ENCODE results near the gene CASP4. TPM values are rescaled to one million over a fixed set of nuclear protein-coding genes. Genes with fewer than 3 reads are reported as not detected.

The CASP4 gene
- total and polyA plus RNA-seq, 9 of the 15 experiments (the other 6 are each of a cell fraction or from before 2014, with no cell fraction given), result 0.15 to 0.42 (median 0.27) TPM; not detected in 1

DNA sequence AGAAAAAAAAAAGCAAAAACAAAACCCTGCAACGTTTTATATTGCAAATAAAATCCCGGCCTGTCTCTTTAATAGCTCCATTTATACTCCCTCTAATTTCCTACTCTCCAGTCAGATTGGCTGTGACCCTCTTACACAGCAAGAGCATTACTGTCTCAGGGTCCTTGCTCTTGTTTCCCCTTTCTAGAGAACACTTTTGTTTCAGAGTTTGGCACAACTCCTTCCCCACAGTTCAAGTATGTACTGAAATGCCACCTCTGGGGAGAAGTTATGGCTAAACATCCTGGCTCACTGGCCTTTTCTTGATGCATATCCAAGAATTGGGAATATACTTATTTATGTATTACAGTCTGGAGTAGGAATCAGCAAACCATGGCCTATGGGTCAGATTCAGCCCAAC is 72.7 kb downstream of the CASP4 start:
- Histone ChIP-seq H3K4me1 (replicated peaks in 1 of 2; ENCODE audit: control insufficient read depth in 2 of 2, insufficient read depth in 2 of 2, low read length in 2 of 2) (no peaks in the 10 kb centered on the region), H3K9me1 (ENCODE audit: control insufficient read depth, insufficient read depth, low read length) (no peaks in the 10 kb centered on the region), H3K27ac (ENCODE audit: extremely low read depth, low read depth, low read length) (no peak overlapping the region), H3K36me3 (ENCODE audit: control insufficient read depth, insufficient read depth, low read length) (no peaks in the 10 kb centered on the region), H3K9me3 (replicated peaks; ENCODE audit: control insufficient read depth, insufficient read depth, low read depth, low read length) (no peaks in the 10 kb centered on the region), H3K27me3 (ENCODE audit: control insufficient read depth in 2 of 2, insufficient read depth in 2 of 2, low read length in 2 of 2) (no peaks in the 10 kb centered on the region), H3K79me2 (ENCODE audit: control insufficient read depth, insufficient read depth, low read length) (no peaks in the 10 kb centered on the region), H3K4me3 (no peak overlapping the region), H2AFZ (ENCODE audit: low read depth, low read length) (no peak overlapping the region), H3K4me2 (ENCODE audit: insufficient read depth, low read length) (no peak overlapping the region), H3K9ac (ENCODE audit: insufficient read depth in 1 of 2, low read depth in 2 of 2, low read length in 2 of 2) (no peak overlapping the region), H4K20me1 (replicated peaks; ENCODE audit: control insufficient read depth, insufficient read depth, low read length) (no peaks in the 10 kb centered on the region)
- in situ Hi-C loops (cut with MboI), result no loop called here
- 0% methylated on average over 2 of the region's 2 CpGs for WGBS (ENCODE audit: insufficient coverage, low coverage, missing lambda C conversion rate)
- ATAC-seq (no peak), DNase-seq (ENCODE audit: extremely low read depth in 1 of 4, low spot score in 3 of 4) (no peak), FAIRE-seq (no peak)
- intact Hi-C loops (cut with micrococcal nuclease), result no loop called here
- CTCF ChIA-PET (ENCODE audit: low intra/inter-chr PET ratio), result no interaction called here
- BruUV-seq (replicated peaks), result no TSS peak
- no peak for TF ChIP-seq ZNF589 (CRISPR knock-in tag; IDR thresholded peaks at IDR 0.05; ENCODE audit: low read depth)
- POLR2A ChIA-PET, result no interaction called here

DNA sequence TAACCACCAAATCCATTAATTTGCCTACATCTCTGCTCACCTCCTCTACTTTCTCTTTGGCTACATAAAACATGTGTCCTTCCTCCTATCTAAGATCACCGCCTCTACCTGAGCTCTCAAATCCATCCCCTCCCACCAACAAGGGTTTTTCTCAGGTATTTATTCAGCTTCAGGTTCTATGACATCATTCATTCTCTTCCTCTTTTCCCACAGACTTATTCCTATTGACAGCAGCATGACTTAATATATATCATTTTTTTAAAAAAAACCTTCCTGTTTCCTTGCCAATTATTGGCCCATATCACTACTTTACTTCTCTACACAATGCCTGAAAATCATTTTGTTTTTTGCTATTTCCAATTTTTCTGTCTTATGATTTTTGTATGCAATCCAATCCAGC is 74.5 kb downstream of the CASP4 start:
- no TSS peak for BruUV-seq (replicated peaks)
- in situ Hi-C loops (cut with MboI), result no loop called here
- H3K4me2 ChIP-seq (ENCODE audit: insufficient read depth, low read length), result no peak overlapping the region
- no peak for TF ChIP-seq ZNF583 (CRISPR knock-in tag; IDR thresholded peaks at IDR 0.05)
- no peak for TF ChIP-seq POLR2H (tag; IDR thresholded peaks at IDR 0.05; ENCODE audit: low read depth)
- TF ChIP-seq, protein P1, sequence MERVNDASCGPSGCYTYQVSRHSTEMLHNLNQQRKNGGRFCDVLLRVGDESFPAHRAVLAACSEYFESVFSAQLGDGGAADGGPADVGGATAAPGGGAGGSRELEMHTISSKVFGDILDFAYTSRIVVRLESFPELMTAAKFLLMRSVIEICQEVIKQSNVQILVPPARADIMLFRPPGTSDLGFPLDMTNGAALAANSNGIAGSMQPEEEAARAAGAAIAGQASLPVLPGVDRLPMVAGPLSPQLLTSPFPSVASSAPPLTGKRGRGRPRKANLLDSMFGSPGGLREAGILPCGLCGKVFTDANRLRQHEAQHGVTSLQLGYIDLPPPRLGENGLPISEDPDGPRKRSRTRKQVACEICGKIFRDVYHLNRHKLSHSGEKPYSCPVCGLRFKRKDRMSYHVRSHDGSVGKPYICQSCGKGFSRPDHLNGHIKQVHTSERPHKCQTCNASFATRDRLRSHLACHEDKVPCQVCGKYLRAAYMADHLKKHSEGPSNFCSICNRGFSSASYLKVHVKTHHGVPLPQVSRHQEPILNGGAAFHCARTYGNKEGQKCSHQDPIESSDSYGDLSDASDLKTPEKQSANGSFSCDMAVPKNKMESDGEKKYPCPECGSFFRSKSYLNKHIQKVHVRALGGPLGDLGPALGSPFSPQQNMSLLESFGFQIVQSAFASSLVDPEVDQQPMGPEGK (CRISPR knock-in tag; IDR thresholded peaks at IDR 0.05; ENCODE audit: borderline replicate concordance), result no peak
- no peak for TF ChIP-seq FOXJ3 (CRISPR knock-in tag; IDR thresholded peaks at IDR 0.05)
- TF ChIP-seq COPS2 (conservative IDR thresholded peaks at IDR 0.05), result no peak
- TF ChIP-seq, protein P2, sequence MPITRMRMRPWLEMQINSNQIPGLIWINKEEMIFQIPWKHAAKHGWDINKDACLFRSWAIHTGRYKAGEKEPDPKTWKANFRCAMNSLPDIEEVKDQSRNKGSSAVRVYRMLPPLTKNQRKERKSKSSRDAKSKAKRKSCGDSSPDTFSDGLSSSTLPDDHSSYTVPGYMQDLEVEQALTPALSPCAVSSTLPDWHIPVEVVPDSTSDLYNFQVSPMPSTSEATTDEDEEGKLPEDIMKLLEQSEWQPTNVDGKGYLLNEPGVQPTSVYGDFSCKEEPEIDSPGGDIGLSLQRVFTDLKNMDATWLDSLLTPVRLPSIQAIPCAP (CRISPR knock-in tag; IDR thresholded peaks at IDR 0.05; ENCODE audit: borderline replicate concordance), result no peak
- no peak for TF ChIP-seq NFIX (CRISPR knock-in tag; IDR thresholded peaks at IDR 0.05; ENCODE audit: low read depth)
- TF ChIP-seq ADNP (tag; IDR thresholded peaks at IDR 0.05), result no peak
- TF ChIP-seq SLC30A9 (CRISPR knock-in tag; IDR thresholded peaks at IDR 0.05), result no peak
- TF ChIP-seq TARDBP (IDR thresholded peaks at IDR 0.05), result no peak
- no peak for TF ChIP-seq DPF2 (IDR thresholded peaks at IDR 0.05)
- TF ChIP-seq CSDE1 (IDR thresholded peaks at IDR 0.05), result no peak

More for the DNA sequence above, 74.5 kb downstream of the CASP4 start:
- intact Hi-C loops (cut with micrococcal nuclease), result no loop called here
- CTCF ChIA-PET (ENCODE audit: low intra/inter-chr PET ratio), result no interaction called here
- FAIRE-seq, result no peak
- Histone ChIP-seq H3K9ac (ENCODE audit: insufficient read depth in 1 of 2, low read depth in 2 of 2, low read length in 2 of 2) (no peak overlapping the region), H4K20me1 (replicated peaks; ENCODE audit: control insufficient read depth, insufficient read depth, low read length) (no peaks in the 10 kb centered on the region), H3K9me1 (ENCODE audit: control insufficient read depth, insufficient read depth, low read length) (no peaks in the 10 kb centered on the region), H3K27me3 (ENCODE audit: control insufficient read depth in 2 of 2, insufficient read depth in 2 of 2, low read length in 2 of 2) (no peaks in the 10 kb centered on the region), H3K36me3 (ENCODE audit: control insufficient read depth, insufficient read depth, low read length) (no peaks in the 10 kb centered on the region), H3K79me2 (ENCODE audit: control insufficient read depth, insufficient read depth, low read length) (no peaks in the 10 kb centered on the region), H3K27ac (ENCODE audit: extremely low read depth, low read depth, low read length) (no peak overlapping the region), H3K4me1 (replicated peaks in 1 of 2; ENCODE audit: control insufficient read depth in 2 of 2, insufficient read depth in 2 of 2, low read length in 2 of 2) (no peaks in the 10 kb centered on the region), H3K9me3 (replicated peaks; ENCODE audit: control insufficient read depth, insufficient read depth, low read depth, low read length) (no peaks in the 10 kb centered on the region), H3K4me3 (no peak overlapping the region), H2AFZ (ENCODE audit: low read depth, low read length) (no peak overlapping the region)
- POLR2A ChIA-PET, result no interaction called here
- no peak for DNase-seq (ENCODE audit: extremely low read depth in 1 of 4, low spot score in 3 of 4)
- 0% methylated on average over 1 of the region's 1 CpG for WGBS (ENCODE audit: insufficient coverage, low coverage, missing lambda C conversion rate)
- ATAC-seq, result no peak

Measured in K562 (cell line).